GM12801 (cell line): Measurements from ENCODE around the gene ALK.

Experiments used
- CTCF ChIP-seq: IDR thresholded peaks from one replicate; pipeline ENCODE4 v1.5.1; 2011; ENCODE audit warnings: control low read depth; ENCODE audit not compliant: insufficient read length; ENCODE audit errors: extremely low read depth

The ALK gene

GRCh38 chr2:29433920-29434319, 487.5 kb downstream of the ALK start:
- no peak for TF ChIP-seq CTCF

- TF ChIP-seq CTCF: no peak
These were observed 488.3 kb downstream of the ALK start for GRCh38 chr2:29433128-29433527.

DNA sequence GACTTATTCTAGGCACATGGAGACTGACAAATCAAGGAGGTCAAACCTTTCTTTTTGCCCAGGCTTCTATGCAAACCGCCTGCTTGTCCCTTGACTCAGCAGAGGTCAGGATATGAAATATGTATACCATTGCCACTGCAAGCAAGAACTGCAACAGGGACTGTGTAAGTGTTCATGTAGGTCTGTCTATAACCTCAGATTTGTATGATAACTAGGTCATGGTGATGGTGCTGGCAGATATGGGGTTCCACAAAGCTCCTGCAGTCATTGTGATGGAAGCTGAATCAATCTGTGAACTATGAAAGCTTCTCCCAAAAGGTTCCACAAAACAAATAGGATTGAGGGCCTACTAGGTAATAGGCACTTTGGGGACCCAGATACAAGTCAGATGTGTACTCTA, 489.9 kb downstream of the ALK start:
- TF ChIP-seq CTCF: no peak

DNA sequence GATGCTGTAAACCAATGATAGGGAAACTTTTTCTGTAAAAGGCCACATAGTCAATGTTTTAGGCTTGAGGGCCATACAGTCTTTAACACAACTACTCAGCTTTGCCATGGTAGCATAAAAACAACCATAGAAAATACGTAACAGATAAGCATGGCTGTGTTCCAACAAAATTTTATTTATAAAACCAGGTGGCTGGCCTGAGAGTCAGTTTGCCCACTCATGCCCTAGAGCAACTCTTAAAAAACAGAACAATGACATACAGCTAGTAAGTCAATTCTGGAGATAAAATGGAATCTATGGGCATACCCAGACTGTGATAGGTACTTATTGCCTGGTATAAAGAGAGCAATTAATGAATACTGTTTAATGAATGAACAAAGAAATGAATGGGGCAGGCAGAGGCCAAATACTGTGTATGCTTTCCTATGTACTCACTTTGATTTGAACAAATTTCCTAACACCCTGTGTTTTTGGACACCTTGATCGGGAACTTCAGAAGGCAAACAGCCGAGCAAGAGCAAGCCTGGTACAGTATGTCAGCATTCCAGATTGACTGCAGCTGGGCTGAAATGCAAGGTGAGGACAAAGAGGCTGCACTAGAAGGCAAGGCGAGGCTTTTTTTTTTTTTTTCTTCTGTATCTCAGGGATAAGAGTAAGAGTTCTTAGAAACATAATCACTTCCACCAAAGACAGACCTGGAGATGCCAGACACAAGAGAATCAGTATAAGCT, 490.8 kb downstream of the ALK start:
- no peak for TF ChIP-seq CTCF

GRCh38 chr2:29426354-29426753, 495.0 kb downstream of the ALK start:
- no peak for TF ChIP-seq CTCF

DNA sequence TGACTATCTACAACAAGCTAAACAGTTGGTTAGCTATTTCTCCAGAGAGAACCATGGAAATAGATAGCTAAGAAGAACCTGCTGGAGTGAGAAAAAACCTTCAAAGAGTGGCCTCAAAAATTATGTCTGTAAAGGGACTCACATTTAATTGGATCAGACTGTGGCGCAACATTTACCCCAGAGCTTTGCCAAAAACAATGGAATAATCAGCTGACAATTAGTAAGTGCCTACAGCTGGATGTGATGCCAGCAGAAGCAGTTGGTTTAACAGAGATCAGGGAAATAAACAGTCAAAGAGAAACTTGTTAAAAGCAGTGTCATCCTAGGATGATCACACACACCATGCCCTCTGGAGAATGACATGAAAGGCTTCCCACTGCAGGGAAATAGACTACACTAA, 495.5 kb downstream of the ALK start:
- no peak for TF ChIP-seq CTCF

DNA sequence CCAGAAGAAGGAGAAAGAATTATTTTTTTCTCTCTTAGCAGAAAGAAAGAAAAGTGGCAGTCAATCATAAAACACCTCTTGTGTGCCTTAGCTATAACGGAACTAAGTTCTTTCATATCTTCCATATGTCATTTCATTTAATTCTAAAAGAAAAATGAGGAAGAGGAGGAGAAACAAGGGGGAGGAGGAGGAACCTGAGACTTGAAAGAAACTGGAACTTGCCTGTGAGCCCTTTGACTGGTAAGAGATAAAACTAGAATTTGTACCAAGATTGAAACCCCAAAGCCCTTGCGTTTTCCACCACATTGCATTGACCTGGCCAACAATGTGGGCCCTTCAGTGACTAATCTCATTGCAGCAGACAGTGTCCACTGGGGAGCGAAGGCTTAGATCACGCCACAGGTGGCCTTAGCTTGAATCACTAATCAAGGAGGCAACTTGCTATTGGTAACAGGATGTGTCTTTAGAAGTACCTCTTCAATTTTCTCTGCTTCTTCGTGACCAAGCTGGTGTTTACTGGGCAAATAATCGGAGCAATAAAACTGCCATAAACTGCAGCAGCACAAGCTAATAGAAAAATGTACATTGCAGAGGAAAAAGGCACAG, 498.2 kb downstream of the ALK start:
- TF ChIP-seq CTCF: no peak
